Fibroblast of gingiva (primary cell): ENCODE measurements around the gene DOCK9.
A peak's percentile ranks its signal among the peaks of the same experiment; 100 is the strongest.

Experiments
- DNase-seq: peaks from one replicate; pipeline ENCODE4 v3.0.0-alpha.2; 2011; ENCODE audit warnings: low read depth

The DOCK9 gene

DNA sequence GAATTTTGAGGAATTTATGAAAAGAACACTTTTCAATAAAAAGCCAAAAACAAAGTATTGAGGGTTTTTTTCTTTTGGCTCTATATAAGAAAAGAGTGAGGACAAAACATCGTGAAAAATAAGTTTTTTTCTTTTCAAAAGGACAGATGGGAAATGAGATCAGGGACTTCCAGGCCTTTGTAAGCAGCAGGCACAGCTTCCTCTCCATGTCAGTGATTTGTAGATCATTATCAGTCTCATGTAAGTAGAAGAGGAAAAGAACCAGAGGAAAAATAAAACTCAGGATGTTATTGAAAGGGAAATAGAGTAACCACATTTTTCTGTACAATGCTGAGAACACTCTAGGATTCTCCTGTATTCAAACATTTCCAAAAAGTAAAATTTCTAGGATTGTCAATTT is 29.9 kb downstream of the DOCK9 start:
- DNase-seq = no peak

DNA sequence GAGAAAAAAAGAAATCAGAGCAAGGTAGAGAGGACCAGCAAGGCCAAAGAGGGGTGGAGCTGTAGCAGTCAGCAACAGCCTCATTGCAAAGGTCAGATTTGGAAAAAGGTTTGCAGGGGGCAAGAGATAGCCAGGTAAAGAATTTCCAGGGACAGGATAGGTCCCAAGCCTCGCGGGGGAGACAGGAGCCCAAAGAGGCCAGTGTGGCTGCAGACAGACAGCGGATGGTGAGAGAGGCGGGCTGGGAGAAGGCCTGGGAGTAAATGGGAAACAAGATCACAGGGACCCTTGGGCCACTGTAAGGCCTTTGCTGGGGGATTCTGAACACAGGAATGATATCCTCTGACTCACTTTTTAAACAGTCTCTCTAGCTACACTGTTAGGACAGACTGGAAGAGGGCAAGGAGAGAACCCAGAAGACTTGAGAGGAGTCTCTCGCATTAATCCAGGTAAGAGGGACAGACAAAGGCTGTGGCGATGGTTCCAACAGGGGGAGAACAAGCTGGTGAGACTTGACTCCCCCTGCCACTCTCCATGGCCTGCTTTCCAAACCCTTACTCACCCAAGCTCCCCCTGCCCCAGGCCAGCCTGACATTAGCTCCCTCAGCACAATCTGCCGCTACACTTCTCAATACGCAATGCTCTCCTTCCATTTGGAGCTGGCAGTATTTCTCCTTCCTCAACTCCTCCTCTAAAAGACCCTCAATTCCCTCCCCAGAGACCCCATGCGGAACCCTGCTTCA is 31.8 kb downstream of the DOCK9 start:
- no peak for DNase-seq

DNA sequence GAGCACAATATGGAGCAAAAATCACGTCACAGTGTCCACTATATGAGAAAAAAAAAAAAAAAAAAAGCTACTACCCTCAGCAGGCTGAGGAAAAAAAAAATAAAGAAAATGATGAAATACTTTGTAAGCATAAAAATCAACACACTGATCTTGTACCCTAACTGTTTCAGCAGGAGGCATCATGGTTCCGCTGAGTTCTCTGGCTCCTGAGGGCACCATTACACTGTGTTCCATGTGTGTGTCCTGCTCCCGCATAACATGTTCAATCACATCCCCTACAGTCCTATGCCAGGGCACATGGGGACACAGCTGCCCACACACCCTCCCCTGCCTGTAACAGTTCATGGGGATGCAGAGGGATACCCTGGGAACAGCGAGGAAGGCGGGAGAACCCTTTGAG is 33.5 kb downstream of the DOCK9 start:
- DNase-seq = no peak

DNA sequence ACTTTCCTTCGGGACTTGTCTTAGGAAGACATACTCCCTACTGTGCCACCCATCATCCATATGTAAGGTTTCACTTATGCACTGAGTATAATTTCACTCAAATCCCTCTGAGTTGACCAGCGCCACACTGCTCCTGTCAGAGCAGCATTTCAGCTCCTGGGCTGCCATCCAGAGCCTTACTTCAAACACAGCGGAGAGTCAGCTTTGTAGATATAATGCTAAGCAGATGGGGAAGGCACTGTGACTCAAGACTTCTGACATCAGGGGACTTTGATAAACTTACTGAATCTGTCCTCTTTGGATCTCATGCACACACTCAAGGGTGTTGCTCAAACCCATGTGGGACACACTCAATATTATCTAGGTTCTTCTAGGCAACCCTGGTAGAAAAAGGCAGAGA is 34.9 kb downstream of the DOCK9 start:
- DNase-seq = peak; percentile 29

- no peak for DNase-seq
Measured at GRCh38 chr13:98942485-98942884, 35.4 kb downstream of the DOCK9 start.

- no peak for DNase-seq
Measured at GRCh38 chr13:98941536-98941935, 36.3 kb downstream of the DOCK9 start.

GRCh38 chr13:98941126-98941525 is 36.7 kb downstream of the DOCK9 start:
- no peak for DNase-seq

DNA sequence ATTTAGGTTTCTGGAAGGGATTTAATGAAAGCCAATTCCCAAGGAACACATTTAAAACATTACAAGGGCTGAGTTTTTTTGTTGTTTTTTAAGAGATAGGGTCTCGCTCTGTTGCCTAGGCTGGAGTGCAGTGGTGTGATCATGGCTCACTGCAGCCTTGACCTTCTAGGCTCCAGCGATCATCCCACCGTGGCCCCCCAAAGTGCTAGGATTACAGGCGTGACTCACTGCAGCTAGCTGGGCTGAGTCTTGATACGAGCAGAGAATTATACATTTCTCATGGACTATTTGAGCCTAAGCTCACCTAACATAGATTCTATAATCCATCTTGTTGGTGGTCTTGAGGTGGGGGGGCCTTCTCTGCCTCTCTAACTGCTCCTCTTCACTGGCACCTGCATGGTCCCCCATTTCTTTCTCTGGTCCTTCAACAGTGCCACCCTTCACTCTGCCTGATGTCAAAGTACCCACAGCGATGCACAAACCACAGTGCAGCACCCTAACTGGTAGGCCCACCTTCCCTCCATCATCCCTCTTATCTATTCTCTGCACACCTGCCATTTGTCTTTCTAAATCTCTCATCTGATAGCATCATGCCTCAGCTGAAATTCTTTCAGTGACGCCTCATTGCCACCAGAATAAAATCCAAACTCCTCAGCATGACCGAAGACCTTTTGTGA is 37.4 kb downstream of the DOCK9 start:
- DNase-seq = no peak

- DNase-seq = peak; percentile 17
Measured at GRCh38 chr13:98939660-98940191, 38.1 kb downstream of the DOCK9 start.

- no peak for DNase-seq
Measured at GRCh38 chr13:98938801-98939200, 39.1 kb downstream of the DOCK9 start.

DNA sequence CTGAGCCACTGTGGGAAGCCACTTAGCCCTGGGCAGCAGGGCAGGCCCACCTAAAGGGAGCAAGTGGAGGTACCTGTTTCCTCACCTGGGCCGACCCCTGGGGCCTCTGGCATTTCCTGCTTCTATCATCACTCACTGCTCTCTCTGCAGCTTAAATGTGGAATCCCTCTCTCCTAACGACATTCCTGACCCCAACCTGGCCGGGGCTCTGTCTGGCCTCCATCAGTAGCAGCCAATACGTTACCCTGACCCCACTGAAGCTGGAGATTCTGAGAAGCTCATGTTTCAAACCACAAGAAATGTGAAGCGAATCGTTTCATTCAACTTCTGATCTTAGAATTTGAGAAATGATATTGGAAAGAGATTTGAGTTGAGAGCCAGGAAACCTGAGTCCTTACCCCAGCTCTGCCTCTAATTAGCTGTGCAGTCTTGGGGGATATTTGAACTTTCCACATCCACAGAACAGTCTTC is 39.9 kb downstream of the DOCK9 start:
- peak; percentile 10 for DNase-seq

DNA sequence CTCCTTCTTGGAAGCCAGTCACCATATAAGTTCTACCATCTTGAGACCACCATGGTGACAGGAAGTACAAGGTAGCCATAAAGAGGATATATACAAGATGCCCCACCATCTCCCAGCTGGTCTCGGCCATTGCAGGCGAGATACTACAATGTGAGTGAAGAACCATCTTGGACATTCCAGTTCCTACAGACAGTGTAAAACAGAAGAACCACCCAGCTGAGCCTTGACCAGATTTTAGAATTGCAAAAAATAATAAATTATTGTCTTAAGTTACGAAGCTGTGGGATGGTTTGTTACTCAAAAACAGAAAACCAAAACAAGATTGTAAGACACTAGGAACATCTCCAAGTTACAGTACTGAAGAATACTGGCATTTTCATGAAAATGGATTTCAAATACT is 43.6 kb downstream of the DOCK9 start:
- DNase-seq = no peak

- no peak for DNase-seq
Measured at GRCh38 chr13:98930151-98930591, 47.7 kb downstream of the DOCK9 start.

- DNase-seq = peak; percentile 90
Measured at GRCh38 chr13:98927951-98928927, 49.6 kb downstream of the DOCK9 start.

DNA sequence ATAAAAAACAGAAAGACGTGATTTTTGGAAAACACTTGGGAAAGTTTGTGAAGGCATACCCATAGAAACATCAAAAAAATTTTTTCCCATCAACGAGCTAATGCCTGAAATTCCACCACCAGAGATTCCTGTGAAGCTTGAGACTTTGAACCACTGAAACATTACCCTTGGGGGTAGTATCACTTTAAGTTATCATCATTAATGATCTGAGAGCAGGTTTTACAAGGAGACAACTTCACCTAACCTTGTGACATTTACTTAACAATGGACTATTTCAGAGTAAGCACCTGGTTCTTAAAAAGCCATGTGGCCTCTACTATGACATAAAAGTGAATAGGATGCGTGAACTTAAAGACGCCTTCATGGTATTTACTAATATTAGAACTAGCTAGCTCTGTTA is 51.9 kb downstream of the DOCK9 start:
- DNase-seq = no peak

GRCh38 chr13:98923641-98924397 is 54.0 kb downstream of the DOCK9 start:
- peak; percentile 34 for DNase-seq

- no peak for DNase-seq
Measured at GRCh38 chr13:98922306-98922705, 55.6 kb downstream of the DOCK9 start.

DNA sequence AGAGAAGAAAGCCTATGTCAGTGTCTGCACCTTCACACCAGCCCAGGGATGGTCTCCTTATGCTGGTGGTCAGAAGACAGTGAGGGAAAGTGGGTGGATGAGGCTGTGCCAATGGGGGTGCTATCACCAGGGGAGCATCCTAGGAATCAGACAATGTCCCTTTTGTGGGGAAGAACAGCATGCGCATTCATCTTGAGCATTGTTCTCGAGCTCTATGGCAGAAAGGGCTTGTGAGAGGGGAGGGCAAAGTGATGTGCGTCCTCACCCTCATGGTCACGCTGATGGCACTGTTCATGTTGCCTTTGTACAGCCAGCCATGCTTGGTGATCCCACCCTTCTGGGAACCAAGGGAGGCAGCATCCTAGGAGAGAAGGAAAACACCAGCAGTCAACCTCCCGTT is 56.1 kb downstream of the DOCK9 start:
- no peak for DNase-seq

GRCh38 chr13:98921015-98921580 is 56.8 kb downstream of the DOCK9 start:
- no peak for DNase-seq

DNA sequence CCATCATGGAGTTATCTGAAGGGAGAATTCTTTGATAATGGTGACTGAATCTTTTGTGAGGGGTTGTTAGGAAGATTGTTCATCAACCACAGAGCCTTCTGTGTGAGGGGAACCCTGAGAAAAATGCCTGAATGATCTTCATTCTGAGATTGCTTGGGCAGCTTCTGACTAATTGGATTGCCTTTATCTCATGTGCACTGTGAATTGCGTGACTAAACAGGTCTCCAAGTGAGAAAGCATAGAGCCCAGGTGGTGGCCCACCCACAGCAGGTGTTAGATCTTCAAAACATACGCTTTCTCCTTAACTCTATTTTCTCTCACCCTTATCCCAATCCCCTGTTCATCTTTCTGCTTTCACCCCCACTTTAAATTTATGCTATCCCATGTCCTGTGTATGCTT is 58.3 kb downstream of the DOCK9 start:
- no peak for DNase-seq

DNA sequence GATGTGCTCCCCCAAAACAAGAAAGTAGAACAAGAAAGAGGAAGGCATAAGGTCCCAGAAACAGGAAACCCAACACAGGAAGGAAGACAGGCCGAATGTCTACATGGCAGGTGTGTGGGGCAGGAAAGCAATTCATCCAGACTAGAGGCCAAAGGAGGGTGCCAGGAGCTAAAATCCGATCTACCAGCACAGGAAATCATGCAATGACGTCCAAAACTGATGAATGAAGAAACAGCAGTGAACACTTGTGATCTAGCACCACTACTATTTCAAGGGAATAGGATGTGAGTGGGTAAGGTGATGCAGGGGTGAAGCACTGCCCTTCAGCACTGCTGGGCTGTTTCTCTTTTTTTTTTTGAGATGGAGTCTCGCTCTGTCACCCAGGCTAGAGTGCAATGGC is 59.1 kb downstream of the DOCK9 start:
- no peak for DNase-seq
